ENCODE measurements around the gene ZNF441. TPM values are rescaled to one million over a fixed set of nuclear protein-coding genes. Genes with fewer than 3 reads are reported as not detected.

Gene ZNF441
- total RNA-seq, 1 experiment from 2014 or later = 1.8 TPM

DNA sequence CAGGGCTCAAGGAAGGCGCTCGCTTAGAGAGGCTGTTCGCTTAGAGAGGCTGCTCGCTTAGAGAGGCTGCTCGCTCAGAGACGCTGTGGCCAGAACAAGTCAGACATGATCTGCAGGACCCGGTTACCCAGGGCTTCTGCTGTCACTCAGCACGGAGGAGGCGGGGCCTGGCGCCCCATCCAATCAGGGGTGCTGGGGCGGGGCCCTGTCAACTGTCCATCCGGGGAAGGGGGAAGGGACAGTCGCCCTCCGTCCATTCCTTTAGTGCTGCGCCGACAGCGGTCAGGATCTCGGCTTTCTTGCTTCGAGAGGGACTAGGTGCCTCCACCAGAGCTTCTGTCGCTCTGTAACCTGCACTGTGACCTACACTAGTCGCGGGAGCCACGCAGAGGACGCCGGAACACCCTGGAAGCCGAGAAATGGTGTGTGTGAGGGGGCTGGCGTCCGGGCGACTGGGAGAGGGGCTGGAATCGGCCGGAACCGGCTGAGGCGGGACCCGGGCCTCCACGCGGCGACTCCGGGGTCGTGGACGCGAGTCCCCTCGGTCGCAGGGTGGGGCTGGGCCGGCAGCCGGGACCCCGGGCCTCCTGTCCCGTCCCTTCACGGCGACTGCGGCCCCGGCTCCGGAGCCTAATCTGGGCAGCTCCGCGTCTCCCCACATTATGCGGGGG is 47.4 kb downstream of the ZNF441 start, which contains the start of gene ZNF440 (continued):
- TF ChIP-seq, protein P1, sequence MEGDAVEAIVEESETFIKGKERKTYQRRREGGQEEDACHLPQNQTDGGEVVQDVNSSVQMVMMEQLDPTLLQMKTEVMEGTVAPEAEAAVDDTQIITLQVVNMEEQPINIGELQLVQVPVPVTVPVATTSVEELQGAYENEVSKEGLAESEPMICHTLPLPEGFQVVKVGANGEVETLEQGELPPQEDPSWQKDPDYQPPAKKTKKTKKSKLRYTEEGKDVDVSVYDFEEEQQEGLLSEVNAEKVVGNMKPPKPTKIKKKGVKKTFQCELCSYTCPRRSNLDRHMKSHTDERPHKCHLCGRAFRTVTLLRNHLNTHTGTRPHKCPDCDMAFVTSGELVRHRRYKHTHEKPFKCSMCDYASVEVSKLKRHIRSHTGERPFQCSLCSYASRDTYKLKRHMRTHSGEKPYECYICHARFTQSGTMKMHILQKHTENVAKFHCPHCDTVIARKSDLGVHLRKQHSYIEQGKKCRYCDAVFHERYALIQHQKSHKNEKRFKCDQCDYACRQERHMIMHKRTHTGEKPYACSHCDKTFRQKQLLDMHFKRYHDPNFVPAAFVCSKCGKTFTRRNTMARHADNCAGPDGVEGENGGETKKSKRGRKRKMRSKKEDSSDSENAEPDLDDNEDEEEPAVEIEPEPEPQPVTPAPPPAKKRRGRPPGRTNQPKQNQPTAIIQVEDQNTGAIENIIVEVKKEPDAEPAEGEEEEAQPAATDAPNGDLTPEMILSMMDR (IDR thresholded peaks at IDR 0.05) = no peak
- TF ChIP-seq, protein P2, sequence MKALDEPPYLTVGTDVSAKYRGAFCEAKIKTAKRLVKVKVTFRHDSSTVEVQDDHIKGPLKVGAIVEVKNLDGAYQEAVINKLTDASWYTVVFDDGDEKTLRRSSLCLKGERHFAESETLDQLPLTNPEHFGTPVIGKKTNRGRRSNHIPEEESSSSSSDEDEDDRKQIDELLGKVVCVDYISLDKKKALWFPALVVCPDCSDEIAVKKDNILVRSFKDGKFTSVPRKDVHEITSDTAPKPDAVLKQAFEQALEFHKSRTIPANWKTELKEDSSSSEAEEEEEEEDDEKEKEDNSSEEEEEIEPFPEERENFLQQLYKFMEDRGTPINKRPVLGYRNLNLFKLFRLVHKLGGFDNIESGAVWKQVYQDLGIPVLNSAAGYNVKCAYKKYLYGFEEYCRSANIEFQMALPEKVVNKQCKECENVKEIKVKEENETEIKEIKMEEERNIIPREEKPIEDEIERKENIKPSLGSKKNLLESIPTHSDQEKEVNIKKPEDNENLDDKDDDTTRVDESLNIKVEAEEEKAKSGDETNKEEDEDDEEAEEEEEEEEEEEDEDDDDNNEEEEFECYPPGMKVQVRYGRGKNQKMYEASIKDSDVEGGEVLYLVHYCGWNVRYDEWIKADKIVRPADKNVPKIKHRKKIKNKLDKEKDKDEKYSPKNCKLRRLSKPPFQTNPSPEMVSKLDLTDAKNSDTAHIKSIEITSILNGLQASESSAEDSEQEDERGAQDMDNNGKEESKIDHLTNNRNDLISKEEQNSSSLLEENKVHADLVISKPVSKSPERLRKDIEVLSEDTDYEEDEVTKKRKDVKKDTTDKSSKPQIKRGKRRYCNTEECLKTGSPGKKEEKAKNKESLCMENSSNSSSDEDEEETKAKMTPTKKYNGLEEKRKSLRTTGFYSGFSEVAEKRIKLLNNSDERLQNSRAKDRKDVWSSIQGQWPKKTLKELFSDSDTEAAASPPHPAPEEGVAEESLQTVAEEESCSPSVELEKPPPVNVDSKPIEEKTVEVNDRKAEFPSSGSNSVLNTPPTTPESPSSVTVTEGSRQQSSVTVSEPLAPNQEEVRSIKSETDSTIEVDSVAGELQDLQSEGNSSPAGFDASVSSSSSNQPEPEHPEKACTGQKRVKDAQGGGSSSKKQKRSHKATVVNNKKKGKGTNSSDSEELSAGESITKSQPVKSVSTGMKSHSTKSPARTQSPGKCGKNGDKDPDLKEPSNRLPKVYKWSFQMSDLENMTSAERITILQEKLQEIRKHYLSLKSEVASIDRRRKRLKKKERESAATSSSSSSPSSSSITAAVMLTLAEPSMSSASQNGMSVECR (CRISPR knock-in tag; IDR thresholded peaks at IDR 0.05; ENCODE audit: borderline replicate concordance) = peak; percentile 74; the same call in 1 of the 2 replicates
- peak; percentile 83 for TF ChIP-seq NFYB (CRISPR knock-in tag; conservative IDR thresholded peaks at IDR 0.05; ENCODE audit: low read depth)
- TF ChIP-seq, protein P3, sequence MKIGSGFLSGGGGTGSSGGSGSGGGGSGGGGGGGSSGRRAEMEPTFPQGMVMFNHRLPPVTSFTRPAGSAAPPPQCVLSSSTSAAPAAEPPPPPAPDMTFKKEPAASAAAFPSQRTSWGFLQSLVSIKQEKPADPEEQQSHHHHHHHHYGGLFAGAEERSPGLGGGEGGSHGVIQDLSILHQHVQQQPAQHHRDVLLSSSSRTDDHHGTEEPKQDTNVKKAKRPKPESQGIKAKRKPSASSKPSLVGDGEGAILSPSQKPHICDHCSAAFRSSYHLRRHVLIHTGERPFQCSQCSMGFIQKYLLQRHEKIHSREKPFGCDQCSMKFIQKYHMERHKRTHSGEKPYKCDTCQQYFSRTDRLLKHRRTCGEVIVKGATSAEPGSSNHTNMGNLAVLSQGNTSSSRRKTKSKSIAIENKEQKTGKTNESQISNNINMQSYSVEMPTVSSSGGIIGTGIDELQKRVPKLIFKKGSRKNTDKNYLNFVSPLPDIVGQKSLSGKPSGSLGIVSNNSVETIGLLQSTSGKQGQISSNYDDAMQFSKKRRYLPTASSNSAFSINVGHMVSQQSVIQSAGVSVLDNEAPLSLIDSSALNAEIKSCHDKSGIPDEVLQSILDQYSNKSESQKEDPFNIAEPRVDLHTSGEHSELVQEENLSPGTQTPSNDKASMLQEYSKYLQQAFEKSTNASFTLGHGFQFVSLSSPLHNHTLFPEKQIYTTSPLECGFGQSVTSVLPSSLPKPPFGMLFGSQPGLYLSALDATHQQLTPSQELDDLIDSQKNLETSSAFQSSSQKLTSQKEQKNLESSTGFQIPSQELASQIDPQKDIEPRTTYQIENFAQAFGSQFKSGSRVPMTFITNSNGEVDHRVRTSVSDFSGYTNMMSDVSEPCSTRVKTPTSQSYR (CRISPR knock-in tag; IDR thresholded peaks at IDR 0.05) = no peak

DNA sequence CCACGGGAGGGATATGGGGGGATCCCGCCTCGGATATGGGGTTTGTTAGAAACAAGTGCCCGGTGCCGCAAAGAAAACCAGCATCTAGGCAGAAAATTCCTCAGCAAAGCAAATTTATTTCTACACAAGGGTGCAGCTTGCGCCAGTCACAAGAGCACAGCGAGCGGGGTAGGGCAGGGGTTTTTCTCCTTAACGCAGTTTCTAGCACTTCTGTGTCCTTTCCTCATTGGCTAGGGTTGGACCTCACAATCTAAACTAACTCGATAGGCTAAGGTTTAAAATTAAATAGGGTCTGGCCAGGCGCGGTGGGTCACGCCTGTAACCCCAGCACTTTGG is 47.9 kb downstream of the ZNF441 start:
- ATAC-seq = peak; percentile 17
- no peaks in the 10 kb centered on the region for H3K36me3 Mint-ChIP-seq
- peak overlapping the region; percentile 90 for H3K4me3 Mint-ChIP-seq
- POLR2A ChIA-PET = interaction anchor here (1.0 to 1.3 kb wide), 2 partner anchors 17 to 26 kb away, joined by 3 to 4 read pairs; no protein-coding TSS in a partner anchor
- no peak overlapping the region for H3K27ac Mint-ChIP-seq
- TF ChIP-seq ZNF317 (CRISPR knock-in tag; IDR thresholded peaks at IDR 0.05; ENCODE audit: borderline replicate concordance, low read depth) = no peak
- TF ChIP-seq, protein P4, sequence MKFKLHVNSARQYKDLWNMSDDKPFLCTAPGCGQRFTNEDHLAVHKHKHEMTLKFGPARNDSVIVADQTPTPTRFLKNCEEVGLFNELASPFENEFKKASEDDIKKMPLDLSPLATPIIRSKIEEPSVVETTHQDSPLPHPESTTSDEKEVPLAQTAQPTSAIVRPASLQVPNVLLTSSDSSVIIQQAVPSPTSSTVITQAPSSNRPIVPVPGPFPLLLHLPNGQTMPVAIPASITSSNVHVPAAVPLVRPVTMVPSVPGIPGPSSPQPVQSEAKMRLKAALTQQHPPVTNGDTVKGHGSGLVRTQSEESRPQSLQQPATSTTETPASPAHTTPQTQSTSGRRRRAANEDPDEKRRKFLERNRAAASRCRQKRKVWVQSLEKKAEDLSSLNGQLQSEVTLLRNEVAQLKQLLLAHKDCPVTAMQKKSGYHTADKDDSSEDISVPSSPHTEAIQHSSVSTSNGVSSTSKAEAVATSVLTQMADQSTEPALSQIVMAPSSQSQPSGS (CRISPR knock-in tag; IDR thresholded peaks at IDR 0.05; ENCODE audit: borderline replicate concordance, low read depth) = no peak
- TF ChIP-seq, protein P5, sequence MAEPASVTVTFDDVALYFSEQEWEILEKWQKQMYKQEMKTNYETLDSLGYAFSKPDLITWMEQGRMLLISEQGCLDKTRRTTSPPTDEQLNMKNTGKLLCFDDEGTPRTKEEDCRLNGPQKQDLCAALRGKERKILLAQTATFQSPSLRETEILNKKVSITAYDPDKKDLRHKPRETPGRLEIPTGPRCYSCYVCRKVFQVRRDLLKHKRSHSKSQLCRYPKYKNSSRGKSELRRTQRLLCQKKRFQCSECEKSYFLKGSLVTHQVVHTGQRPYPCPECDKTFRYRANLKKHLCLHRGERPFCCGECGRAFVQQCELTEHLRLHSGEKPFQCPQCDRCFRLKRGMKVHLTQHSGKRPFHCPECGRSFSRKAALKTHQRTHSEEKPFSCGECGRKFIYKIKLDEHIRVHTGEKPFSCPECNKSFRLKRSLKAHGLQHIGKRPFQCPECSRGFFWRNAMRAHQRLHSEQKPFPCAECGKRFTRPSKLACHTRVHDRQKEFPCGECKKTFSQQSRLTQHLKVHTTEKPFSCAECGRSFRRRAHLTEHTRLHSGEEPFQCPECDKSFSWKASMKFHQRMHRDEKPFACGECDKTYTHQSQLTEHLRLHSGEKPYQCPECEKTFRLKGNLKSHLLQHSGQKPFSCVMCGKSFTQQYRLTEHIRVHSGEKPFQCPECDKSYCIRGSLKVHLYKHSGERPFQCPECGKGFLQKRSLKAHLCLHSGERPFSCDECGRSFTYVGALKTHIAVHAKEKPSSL (CRISPR knock-in tag; conservative IDR thresholded peaks at IDR 0.05) = no peak
- no peak for TF ChIP-seq GTF2I (CRISPR knock-in tag; conservative IDR thresholded peaks at IDR 0.05)
- TF ChIP-seq, protein P6, sequence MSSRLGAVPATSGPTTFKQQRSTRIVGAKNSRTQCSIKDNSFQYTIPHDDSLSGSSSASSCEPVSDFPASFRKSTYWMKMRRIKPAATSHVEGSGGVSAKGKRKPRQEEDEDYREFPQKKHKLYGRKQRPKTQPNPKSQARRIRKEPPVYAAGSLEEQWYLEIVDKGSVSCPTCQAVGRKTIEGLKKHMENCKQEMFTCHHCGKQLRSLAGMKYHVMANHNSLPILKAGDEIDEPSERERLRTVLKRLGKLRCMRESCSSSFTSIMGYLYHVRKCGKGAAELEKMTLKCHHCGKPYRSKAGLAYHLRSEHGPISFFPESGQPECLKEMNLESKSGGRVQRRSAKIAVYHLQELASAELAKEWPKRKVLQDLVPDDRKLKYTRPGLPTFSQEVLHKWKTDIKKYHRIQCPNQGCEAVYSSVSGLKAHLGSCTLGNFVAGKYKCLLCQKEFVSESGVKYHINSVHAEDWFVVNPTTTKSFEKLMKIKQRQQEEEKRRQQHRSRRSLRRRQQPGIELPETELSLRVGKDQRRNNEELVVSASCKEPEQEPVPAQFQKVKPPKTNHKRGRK (CRISPR knock-in tag; IDR thresholded peaks at IDR 0.05; ENCODE audit: borderline replicate concordance) = no peak
- TF ChIP-seq, protein P1 (IDR thresholded peaks at IDR 0.05) = no peak
- TF ChIP-seq ZNF416 (CRISPR knock-in tag; IDR thresholded peaks at IDR 0.05) = no peak
- no peak for TF ChIP-seq ZNF219 (CRISPR knock-in tag; IDR thresholded peaks at IDR 0.05; ENCODE audit: borderline replicate concordance)
- no peak for TF ChIP-seq PRRX2 (CRISPR knock-in tag; IDR thresholded peaks at IDR 0.05)
- no peak for TF ChIP-seq GRHL2 (CRISPR knock-in tag; IDR thresholded peaks at IDR 0.05; ENCODE audit: insufficient replicate concordance, severe bottlenecking)
- TF ChIP-seq MYBL2 (CRISPR knock-in tag; IDR thresholded peaks at IDR 0.05) = no peak
- CTCF ChIA-PET = interaction anchor here (0.6 to 6.6 kb wide), 5 partner anchors 16 to 173 kb away, joined by 3 to 100 read pairs (median 3); partner anchors contain the start of gene ZNF491
- H3K27me3 Mint-ChIP-seq (ENCODE audit: low read depth) = peaks cover 52% of the 10 kb centered on the region
- DNase-seq (ENCODE audit: low spot score) = no peak
- no peaks in the 10 kb centered on the region for H3K9me3 Mint-ChIP-seq
- H3K4me1 Mint-ChIP-seq = peaks cover 18% of the 10 kb centered on the region
